Measurements from ENCODE around the gene TRPV5. TPM values are rescaled to one million over a fixed set of nuclear protein-coding genes. Genes with fewer than 3 reads are reported as not detected.
A peak's percentile ranks its signal among the peaks of the same experiment; 100 is the strongest.

The TRPV5 gene
- polyA plus RNA-seq, 1 donor, result 1.5 TPM

GRCh38 chr7:142886866-142887265 lies 46.7 kb downstream of the TRPV5 start:
- DNase-seq, result no peak

GRCh38 chr7:142885311-142886230 lies 48.0 kb downstream of the TRPV5 start, which contains the start of gene TRPV6:
TRPV6 (minus strand) TSS chr7:142885745.
- peak; percentile 46 for DNase-seq

GRCh38 chr7:142884286-142884640 lies 49.3 kb downstream of the TRPV5 start:
- DNase-seq, result no peak

- DNase-seq, result no peak
Measured at GRCh38 chr7:142883571-142884285, 49.8 kb downstream of the TRPV5 start.

GRCh38 chr7:142883145-142883544 lies 50.4 kb downstream of the TRPV5 start:
- no peak for DNase-seq

- DNase-seq, result no peak
Measured at GRCh38 chr7:142882338-142882678, 51.2 kb downstream of the TRPV5 start.

GRCh38 chr7:142881586-142882337 lies 51.8 kb downstream of the TRPV5 start:
- DNase-seq, result no peak

- peak; percentile 26 for DNase-seq
Measured at GRCh38 chr7:142880876-142881505, 52.6 kb downstream of the TRPV5 start.

- DNase-seq, result no peak
Measured at GRCh38 chr7:142879060-142879459, 54.5 kb downstream of the TRPV5 start.

GRCh38 chr7:142878315-142878714 lies 55.2 kb downstream of the TRPV5 start:
- DNase-seq, result no peak

GRCh38 chr7:142876991-142877910 lies 56.3 kb downstream of the TRPV5 start:
- no peak for DNase-seq

GRCh38 chr7:142876236-142876960 lies 57.1 kb downstream of the TRPV5 start:
- DNase-seq, result no peak

GRCh38 chr7:142875456-142875855 lies 58.1 kb downstream of the TRPV5 start:
- DNase-seq, result no peak

- DNase-seq, result no peak
Measured at GRCh38 chr7:142874837-142875236, 58.7 kb downstream of the TRPV5 start.

- DNase-seq, result no peak
Measured at GRCh38 chr7:142874409-142874808, 59.1 kb downstream of the TRPV5 start.

GRCh38 chr7:142873871-142874270 lies 59.7 kb downstream of the TRPV5 start:
- DNase-seq, result no peak

- no peak for DNase-seq
Measured at GRCh38 chr7:142873281-142873784, 60.2 kb downstream of the TRPV5 start.

- no peak for DNase-seq
Measured at GRCh38 chr7:142872106-142872675, 61.4 kb downstream of the TRPV5 start.

GRCh38 chr7:142871260-142872105 lies 62.1 kb downstream of the TRPV5 start:
- DNase-seq, result no peak

All from left kidney (tissue), 2 donors.